Neural cell (in vitro differentiated cells): ENCODE data around the gene UBTF. TPM values are rescaled to one million over a fixed set of nuclear protein-coding genes. Genes with fewer than 3 reads are reported as not detected.

ENCODE experiments used
- H2AFZ ChIP-seq: fragments of 200-600, 300-800 bp; sonication (generic), shearing (Covaris generic); 2 replicates; pipeline ENCODE4 v1.6.0; 2014; ENCODE audit warnings: low read depth, mild to moderate bottlenecking, antibody characterized with exemption, low read length, moderate library complexity
- H3F3A ChIP-seq: fragments of 200-600 bp; shearing (Covaris generic); 2 replicates; pipeline ENCODE4 v1.6.1; 2016; ENCODE audit warnings: mild to moderate bottlenecking, moderate library complexity, mixed read lengths, antibody characterized with exemption, low read length; ENCODE audit not compliant: insufficient read depth, poor library complexity, severe bottlenecking
- H3K27ac ChIP-seq: fragments of 200-600, 300-800 bp; sonication (generic), shearing (Covaris generic); 2 replicates; pipeline ENCODE4 v1.5.1; 2014; ENCODE audit warnings: mild to moderate bottlenecking, low read length, moderate library complexity
- H3K27me3 ChIP-seq: fragments of 300-800, 200-600 bp; sonication (generic), shearing (Covaris generic); 2 replicates; pipeline ENCODE4 v1.6.0; 2014; ENCODE audit warnings: mild to moderate bottlenecking, low read depth, low read length, moderate library complexity; ENCODE audit not compliant: insufficient read depth
- H3K36me3 ChIP-seq: fragments of 300-800, 200-600 bp; sonication (generic), shearing (Covaris generic); 2 replicates; pipeline ENCODE4 v1.5.1; 2014; ENCODE audit warnings: mild to moderate bottlenecking, antibody characterized with exemption, low read length, moderate library complexity; ENCODE audit not compliant: insufficient read depth
- H3K4me2 ChIP-seq: fragments of 300-800, 200-600 bp; sonication (generic), shearing (Covaris generic); 2 replicates; pipeline ENCODE4 v1.6.0; 2014; ENCODE audit warnings: mild to moderate bottlenecking, low read length
- H3K4me3 ChIP-seq: fragments of 300-800, 200-600 bp; sonication (generic), shearing (Covaris generic); 2 replicates; pipeline ENCODE4 v1.5.1; 2014; ENCODE audit warnings: mild to moderate bottlenecking, low read length, moderate library complexity
- H3K79me2 ChIP-seq: fragments of 200-600 bp; shearing (Covaris generic); replicated peaks from 2 replicates; pipeline ENCODE4 v1.6.0; 2014; ENCODE audit warnings: mild to moderate bottlenecking, low read length, moderate library complexity; ENCODE audit not compliant: insufficient read depth
- H3K9ac ChIP-seq: fragments of 300-800, 200-600 bp; sonication (generic), shearing (Covaris generic); 2 replicates; pipeline ENCODE4 v1.6.1; 2016; ENCODE audit warnings: mild to moderate bottlenecking, low read length, mixed read lengths
- H3K9me2 ChIP-seq: fragments of 200-600 bp; shearing (Covaris generic); 2 replicates; pipeline ENCODE4 v1.6.1; 2016; ENCODE audit warnings: mild to moderate bottlenecking, low read length, mixed read lengths; ENCODE audit not compliant: insufficient read depth
- H3K9me3 ChIP-seq: fragments of 200-600, 300-800 bp; sonication (generic), shearing (Covaris generic); 2 replicates; pipeline ENCODE4 v1.6.1; 2016; ENCODE audit warnings: mild to moderate bottlenecking, mixed run types, low read length, moderate library complexity, mixed read lengths
- H4K20me1 ChIP-seq: fragments of 200-600 bp; shearing (Covaris generic); 2 replicates; pipeline ENCODE4 v1.6.1; 2016; ENCODE audit warnings: mild to moderate bottlenecking, mixed run types; ENCODE audit not compliant: insufficient read depth
- EP300 ChIP-seq: fragments of 450-650 bp; conservative IDR thresholded peaks from 2 replicates; pipeline ENCODE4 v1.6.1; 2014; ENCODE audit warnings: antibody characterized with exemption, mild to moderate bottlenecking, moderate library complexity; ENCODE audit not compliant: poor library complexity, severe bottlenecking
- EZH2 ChIP-seq: fragments of 200-600, 300-800 bp; shearing (Covaris generic), sonication (generic); IDR thresholded peaks from 2 replicates; pipeline ENCODE4 v1.6.1; 2014; ENCODE audit warnings: antibody characterized with exemption, low read length, borderline replicate concordance, mild to moderate bottlenecking; ENCODE audit not compliant: insufficient read depth, poor library complexity, severe bottlenecking
- MXI1 ChIP-seq: fragments of 450-650 bp; conservative IDR thresholded peaks from 2 replicates; pipeline ENCODE4 v1.6.1; 2014; ENCODE audit warnings: antibody characterized with exemption, mild to moderate bottlenecking; ENCODE audit not compliant: poor library complexity, severe bottlenecking
- POLR2AphosphoS5 ChIP-seq: IDR thresholded peaks from 2 replicates; pipeline ENCODE4 v1.6.1; 2012
- RAD21 ChIP-seq: fragments of 450-650 bp; conservative IDR thresholded peaks from 2 replicates; pipeline ENCODE4 v1.6.1; 2014; ENCODE audit warnings: antibody characterized with exemption, mild to moderate bottlenecking, moderate library complexity
- SMC3 ChIP-seq: fragments of 450-650 bp; conservative IDR thresholded peaks from 2 replicates; pipeline ENCODE4 v1.6.1; 2014; ENCODE audit warnings: antibody characterized with exemption, mild to moderate bottlenecking, moderate library complexity; ENCODE audit not compliant: poor library complexity
- TAF1 ChIP-seq: IDR thresholded peaks from 2 replicates; pipeline ENCODE4 v1.6.1; 2012; ENCODE audit warnings: low read depth
- polyA plus RNA-seq: library from polyadenylated mRNA; depleted of rRNA; stranded (reverse); fragments of >200 nt; gene quantifications from 2 replicates; pipeline ENCODE4 v1.2.3, GENCODE V29; 2014
- TF ChIP-seq, protein P1 (sequence below): fragments of 450-650 bp; IDR thresholded peaks from 2 replicates; pipeline ENCODE4 v1.5.1; 2014; ENCODE audit warnings: antibody characterized with exemption, mild to moderate bottlenecking, moderate library complexity; ENCODE audit not compliant: poor library complexity, severe bottlenecking
- TF ChIP-seq, protein P2 (sequence below): IDR thresholded peaks from 2 replicates; pipeline ENCODE4 v1.6.1; 2012; ENCODE audit warnings: borderline replicate concordance

Gene UBTF
- polyA plus RNA-seq, 1 donor from 2014 or later, result 73.8 TPM

DNA sequence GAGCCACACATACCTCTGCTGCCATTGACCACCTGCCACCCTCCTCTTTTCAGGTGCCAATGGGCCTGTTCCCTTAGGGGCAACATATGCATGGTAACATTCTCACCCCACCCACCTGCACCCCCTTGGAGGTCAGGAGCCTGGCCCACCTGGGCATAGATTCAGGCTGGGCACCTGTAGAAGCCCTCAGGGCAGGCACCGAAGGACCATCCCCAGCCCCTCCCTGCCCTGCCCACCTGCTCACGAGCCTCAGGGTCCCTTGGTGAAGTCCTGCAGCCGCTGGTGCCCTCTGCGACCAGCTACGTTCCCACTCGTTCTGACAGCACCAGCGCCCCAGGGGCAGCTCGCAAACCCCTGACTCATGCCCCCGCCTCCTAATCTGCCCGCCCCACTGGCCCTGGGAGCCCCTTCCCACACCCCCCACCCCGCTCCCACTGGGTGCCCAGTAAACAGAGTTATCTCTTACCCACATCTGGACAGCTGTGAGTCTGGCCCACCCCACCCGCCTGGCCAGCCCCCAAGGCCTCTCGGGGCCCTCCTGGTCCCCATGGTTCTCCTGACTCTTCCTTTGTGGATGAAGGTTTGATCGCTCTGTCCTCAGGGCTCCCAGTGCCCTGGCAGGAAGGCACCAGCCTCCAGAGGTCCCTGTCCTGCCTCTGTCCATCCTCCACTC is 48.5 kb upstream of the UBTF start, which contains the start of gene SLC4A1:
TSS of gene SLC4A1 (minus strand) at position 318 of the 673 bp plus-strand sequence. CDS start 5,269 bp downstream, outside the sequence.
- H3K27me3 ChIP-seq, result no peaks in the 10 kb centered on the region
- no peaks in the 10 kb centered on the region for H3K9me3 ChIP-seq
- H2AFZ ChIP-seq, result no peak within 1 kb of the TSS
- TF ChIP-seq EZH2 (no peak), POLR2AphosphoS5 (no peak), RAD21 (no peak), SMC3 (no peak), MXI1 (no peak), EP300 (no peak), TAF1 (no peak)
- TF ChIP-seq, protein P1, sequence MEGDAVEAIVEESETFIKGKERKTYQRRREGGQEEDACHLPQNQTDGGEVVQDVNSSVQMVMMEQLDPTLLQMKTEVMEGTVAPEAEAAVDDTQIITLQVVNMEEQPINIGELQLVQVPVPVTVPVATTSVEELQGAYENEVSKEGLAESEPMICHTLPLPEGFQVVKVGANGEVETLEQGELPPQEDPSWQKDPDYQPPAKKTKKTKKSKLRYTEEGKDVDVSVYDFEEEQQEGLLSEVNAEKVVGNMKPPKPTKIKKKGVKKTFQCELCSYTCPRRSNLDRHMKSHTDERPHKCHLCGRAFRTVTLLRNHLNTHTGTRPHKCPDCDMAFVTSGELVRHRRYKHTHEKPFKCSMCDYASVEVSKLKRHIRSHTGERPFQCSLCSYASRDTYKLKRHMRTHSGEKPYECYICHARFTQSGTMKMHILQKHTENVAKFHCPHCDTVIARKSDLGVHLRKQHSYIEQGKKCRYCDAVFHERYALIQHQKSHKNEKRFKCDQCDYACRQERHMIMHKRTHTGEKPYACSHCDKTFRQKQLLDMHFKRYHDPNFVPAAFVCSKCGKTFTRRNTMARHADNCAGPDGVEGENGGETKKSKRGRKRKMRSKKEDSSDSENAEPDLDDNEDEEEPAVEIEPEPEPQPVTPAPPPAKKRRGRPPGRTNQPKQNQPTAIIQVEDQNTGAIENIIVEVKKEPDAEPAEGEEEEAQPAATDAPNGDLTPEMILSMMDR, result no peak
- TF ChIP-seq, protein P2, sequence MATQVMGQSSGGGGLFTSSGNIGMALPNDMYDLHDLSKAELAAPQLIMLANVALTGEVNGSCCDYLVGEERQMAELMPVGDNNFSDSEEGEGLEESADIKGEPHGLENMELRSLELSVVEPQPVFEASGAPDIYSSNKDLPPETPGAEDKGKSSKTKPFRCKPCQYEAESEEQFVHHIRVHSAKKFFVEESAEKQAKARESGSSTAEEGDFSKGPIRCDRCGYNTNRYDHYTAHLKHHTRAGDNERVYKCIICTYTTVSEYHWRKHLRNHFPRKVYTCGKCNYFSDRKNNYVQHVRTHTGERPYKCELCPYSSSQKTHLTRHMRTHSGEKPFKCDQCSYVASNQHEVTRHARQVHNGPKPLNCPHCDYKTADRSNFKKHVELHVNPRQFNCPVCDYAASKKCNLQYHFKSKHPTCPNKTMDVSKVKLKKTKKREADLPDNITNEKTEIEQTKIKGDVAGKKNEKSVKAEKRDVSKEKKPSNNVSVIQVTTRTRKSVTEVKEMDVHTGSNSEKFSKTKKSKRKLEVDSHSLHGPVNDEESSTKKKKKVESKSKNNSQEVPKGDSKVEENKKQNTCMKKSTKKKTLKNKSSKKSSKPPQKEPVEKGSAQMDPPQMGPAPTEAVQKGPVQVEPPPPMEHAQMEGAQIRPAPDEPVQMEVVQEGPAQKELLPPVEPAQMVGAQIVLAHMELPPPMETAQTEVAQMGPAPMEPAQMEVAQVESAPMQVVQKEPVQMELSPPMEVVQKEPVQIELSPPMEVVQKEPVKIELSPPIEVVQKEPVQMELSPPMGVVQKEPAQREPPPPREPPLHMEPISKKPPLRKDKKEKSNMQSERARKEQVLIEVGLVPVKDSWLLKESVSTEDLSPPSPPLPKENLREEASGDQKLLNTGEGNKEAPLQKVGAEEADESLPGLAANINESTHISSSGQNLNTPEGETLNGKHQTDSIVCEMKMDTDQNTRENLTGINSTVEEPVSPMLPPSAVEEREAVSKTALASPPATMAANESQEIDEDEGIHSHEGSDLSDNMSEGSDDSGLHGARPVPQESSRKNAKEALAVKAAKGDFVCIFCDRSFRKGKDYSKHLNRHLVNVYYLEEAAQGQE, result no peak
- H3K79me2 ChIP-seq, result no peaks in the 10 kb centered on the region
- no peak within 1 kb of the TSS for H3K9ac ChIP-seq
- H3K9me2 ChIP-seq, result no peaks in the 10 kb centered on the region
- H3K27ac ChIP-seq, result no peak within 1 kb of the TSS
- no peak within 1 kb of the TSS for H3K4me2 ChIP-seq
- H4K20me1 ChIP-seq, result no peaks in the 10 kb centered on the region
- H3K4me3 ChIP-seq, result no peak within 1 kb of the TSS
- no peaks in the 10 kb centered on the region for H3K36me3 ChIP-seq
- H3F3A ChIP-seq, result no peaks in the 10 kb centered on the region

DNA sequence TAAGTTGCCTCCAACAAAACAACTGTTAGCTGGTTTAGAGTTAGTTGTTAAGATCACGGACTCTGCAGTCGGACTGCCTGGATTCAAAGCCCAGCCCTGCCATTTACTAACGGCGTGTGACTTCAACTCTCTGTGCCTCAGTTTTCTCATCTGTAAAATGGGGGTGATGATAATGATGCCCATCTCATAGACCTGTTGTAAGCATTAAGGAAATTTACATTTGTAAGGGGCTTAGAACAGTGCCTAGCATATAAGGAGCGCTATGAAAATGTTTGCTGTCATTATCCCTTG is 47.6 kb upstream of the UBTF start:
- H3F3A ChIP-seq, result no peaks in the 10 kb centered on the region
- no peak for TF ChIP-seq POLR2AphosphoS5
- TF ChIP-seq, protein P1, result no peak
- no peaks in the 10 kb centered on the region for H4K20me1 ChIP-seq
- H3K4me3 ChIP-seq, result no peak overlapping the region
- H3K4me2 ChIP-seq, result no peak overlapping the region
- no peaks in the 10 kb centered on the region for H3K9me2 ChIP-seq
- H3K9ac ChIP-seq, result no peak overlapping the region
- no peaks in the 10 kb centered on the region for H3K79me2 ChIP-seq
- H3K27ac ChIP-seq, result no peak overlapping the region
- no peaks in the 10 kb centered on the region for H3K9me3 ChIP-seq
- H3K36me3 ChIP-seq, result no peaks in the 10 kb centered on the region
- H3K27me3 ChIP-seq, result no peaks in the 10 kb centered on the region
- no peak overlapping the region for H2AFZ ChIP-seq
